ENCODE measurements around the gene CCDC69. TPM values are rescaled to one million over a fixed set of nuclear protein-coding genes. Genes with fewer than 3 reads are reported as not detected.

Gene CCDC69
- total and polyA plus RNA-seq, 2 of the 8 experiments (the other 6 are each of a cell fraction or from before 2014, with no cell fraction given) = 8.4 to 10.8 TPM

DNA sequence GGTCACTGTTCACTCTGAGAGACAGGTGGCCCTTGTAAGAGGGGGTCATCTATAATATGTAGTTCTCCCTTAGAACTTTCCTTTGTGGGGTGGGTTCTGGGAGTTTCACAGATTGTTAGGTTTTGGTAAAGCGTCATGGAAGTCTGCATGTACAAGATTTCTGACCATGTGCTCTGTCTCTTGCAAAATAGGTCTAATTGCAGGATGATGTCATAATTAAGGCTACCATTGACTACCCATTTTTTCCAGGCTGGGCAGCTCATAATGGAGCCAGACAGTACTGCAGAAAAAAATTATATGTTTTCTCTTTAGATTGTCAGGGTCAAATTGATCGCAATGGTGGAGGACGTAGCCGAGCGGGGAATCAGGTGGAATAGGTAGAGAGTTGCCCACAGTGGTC lies 25.4 kb upstream of the CCDC69 start (continued):
- TF ChIP-seq HDAC2 (IDR thresholded peaks at IDR 0.05; ENCODE audit: borderline replicate concordance in 1 of 2, low read depth in 2 of 2, low read length in 2 of 2) = no peak
- TF ChIP-seq SIRT6 (IDR thresholded peaks at IDR 0.05; ENCODE audit: low read length) = no peak
- TF ChIP-seq EGR1 (IDR thresholded peaks at IDR 0.05; ENCODE audit: borderline replicate concordance, low read depth, low read length) = no peak
